Activated T-cell treated with anti-CD3 and anti-CD28 coated beads for 48 hours (primary cell): Measurements from ENCODE around the gene CEP85.
A peak's percentile ranks its signal among the peaks of the same experiment; 100 is the strongest.

Source experiments
- DNase-seq: peaks from one replicate; pipeline ENCODE4 v3.0.0-alpha.2; 2020; ENCODE audit warnings: low read depth

CEP85 gene

GRCh38 chr1:26278303-26278702 lies 44.3 kb downstream of the CEP85 start:
- no peak for DNase-seq

GRCh38 chr1:26278724-26279455 lies 44.9 kb downstream of the CEP85 start:
- no peak for DNase-seq

- peak; percentile 86 for DNase-seq
These were observed 45.7 kb downstream of the CEP85 start, which contains the start of gene SH3BGRL3 for GRCh38 chr1:26279456-26280332. SH3BGRL3 (plus strand) TSS chr1:26280086; CDS start chr1:26280156, 70 bp downstream.

GRCh38 chr1:26280333-26281042 lies 46.5 kb downstream of the CEP85 start:
- DNase-seq: no peak

- no peak for DNase-seq
These were observed 47.3 kb downstream of the CEP85 start for GRCh38 chr1:26281091-26281958.

- DNase-seq: no peak
These were observed 48.0 kb downstream of the CEP85 start for GRCh38 chr1:26281971-26282370.

GRCh38 chr1:26282401-26282918 lies 48.5 kb downstream of the CEP85 start:
- DNase-seq: no peak

GRCh38 chr1:26283279-26283853 lies 49.4 kb downstream of the CEP85 start:
- no peak for DNase-seq

GRCh38 chr1:26283871-26284596 lies 50.0 kb downstream of the CEP85 start:
- DNase-seq: no peak

- DNase-seq: peak; percentile 90
These were observed 50.8 kb downstream of the CEP85 start for GRCh38 chr1:26284597-26285347.

- DNase-seq: peak; percentile 60
These were observed 51.5 kb downstream of the CEP85 start for GRCh38 chr1:26285366-26286063.

GRCh38 chr1:26286064-26286416 lies 52.0 kb downstream of the CEP85 start:
- no peak for DNase-seq

- DNase-seq: no peak
These were observed 53.2 kb downstream of the CEP85 start for GRCh38 chr1:26287033-26287711.

GRCh38 chr1:26287811-26288210 lies 53.8 kb downstream of the CEP85 start:
- DNase-seq: no peak

- DNase-seq: peak; percentile 68
These were observed 54.4 kb downstream of the CEP85 start for GRCh38 chr1:26288311-26288941.

GRCh38 chr1:26289158-26290059 lies 55.4 kb downstream of the CEP85 start:
- no peak for DNase-seq
